CD4-positive, alpha-beta T cell treated with Interleukin-12 subunit alpha and Interleukin-12 subunit beta, for 1 hour (primary cell): ENCODE measurements around the gene PTPRD.
"Not testable (repeated sequence)": the region's sequence is repeated elsewhere in the genome, so short reads cannot be mapped to it uniquely, and the experiment has no call there.

Experiments
- DNase-seq: peaks from one replicate; pipeline ENCODE4 v3.0.0-alpha.2; 2020

Gene PTPRD

GRCh38 chr9:9426454-9426853 lies 1186.3 kb downstream of the PTPRD start:
- DNase-seq, result not testable (repeated sequence)

GRCh38 chr9:9412241-9412640 lies 1200.6 kb downstream of the PTPRD start:
- DNase-seq, result no peak

GRCh38 chr9:9410736-9411135 lies 1202.1 kb downstream of the PTPRD start:
- no peak for DNase-seq

DNA sequence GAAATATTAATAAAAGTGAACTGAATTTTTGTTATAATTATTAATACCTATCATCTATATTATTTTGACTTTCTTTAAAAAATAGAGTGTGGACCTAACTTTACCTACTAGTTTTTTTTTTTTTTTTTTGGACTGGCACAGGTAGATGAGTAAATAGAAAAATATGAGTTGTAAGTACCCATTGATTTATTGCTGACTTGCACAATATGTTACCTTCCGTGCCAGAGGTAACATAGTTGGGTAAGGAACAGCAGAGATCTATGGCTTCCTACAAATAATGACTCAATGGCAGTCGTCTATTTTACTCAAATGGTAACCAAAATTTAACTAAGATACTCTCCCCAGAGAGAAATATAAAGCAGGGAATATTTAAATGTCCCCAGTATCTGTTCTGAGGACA lies 1212.8 kb downstream of the PTPRD start:
- DNase-seq, result no peak

DNA sequence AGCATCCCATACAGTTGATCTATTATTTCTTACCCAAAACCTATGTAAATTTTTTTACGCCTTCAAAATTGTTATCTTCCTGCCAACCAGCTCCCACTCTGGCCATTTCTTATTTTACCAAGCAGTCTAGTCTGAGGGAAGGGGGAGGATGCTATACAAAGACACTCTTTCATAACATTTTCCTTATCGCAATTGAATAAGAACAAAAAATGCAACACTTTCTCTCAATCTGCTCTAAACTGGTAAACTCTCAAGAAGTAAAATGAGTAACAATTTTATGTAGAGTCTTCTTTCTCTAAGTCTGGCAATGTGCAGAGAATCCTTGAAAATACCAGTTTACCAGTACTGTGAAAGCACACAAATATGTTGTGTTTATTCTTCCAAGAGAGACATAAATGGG lies 1216.3 kb downstream of the PTPRD start:
- DNase-seq, result no peak

GRCh38 chr9:9395539-9395938 lies 1217.3 kb downstream of the PTPRD start:
- DNase-seq, result no peak

- DNase-seq, result no peak
Measured at GRCh38 chr9:9392755-9393154, 1220.0 kb downstream of the PTPRD start.

GRCh38 chr9:9389904-9390303 lies 1222.9 kb downstream of the PTPRD start:
- DNase-seq, result no peak

DNA sequence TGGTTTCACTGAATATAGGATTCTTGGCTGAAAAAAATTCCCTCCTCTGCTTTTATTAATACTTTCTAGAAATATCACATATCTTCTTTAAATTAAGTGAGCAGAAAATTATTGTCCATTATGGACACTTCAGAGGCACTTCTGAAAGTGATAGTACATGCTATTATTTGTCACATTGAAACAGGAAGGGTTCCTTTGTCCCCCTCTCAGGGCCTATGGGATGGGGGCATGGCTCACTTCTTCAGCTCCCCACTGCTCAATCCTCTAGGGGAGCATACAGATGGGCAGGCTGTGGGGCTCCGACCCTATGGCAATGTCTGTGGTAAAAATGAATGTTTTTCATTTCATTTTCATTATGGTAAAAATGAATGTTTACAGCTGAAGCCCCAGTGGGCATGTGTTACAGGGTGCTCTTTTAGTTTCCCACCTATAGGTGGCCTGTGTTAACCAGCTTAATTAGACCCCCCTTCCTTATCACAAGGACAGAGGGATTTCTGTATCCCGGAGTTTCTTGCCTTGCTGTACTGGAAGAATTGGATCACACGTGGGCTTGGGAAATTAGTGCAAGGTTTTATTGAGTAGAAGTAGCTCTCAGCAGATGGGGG lies 1225.2 kb downstream of the PTPRD start:
- no peak for DNase-seq

GRCh38 chr9:9362332-9362731 lies 1250.5 kb downstream of the PTPRD start:
- DNase-seq, result no peak

- no peak for DNase-seq
Measured at GRCh38 chr9:9352877-9353481, 1259.8 kb downstream of the PTPRD start.

DNA sequence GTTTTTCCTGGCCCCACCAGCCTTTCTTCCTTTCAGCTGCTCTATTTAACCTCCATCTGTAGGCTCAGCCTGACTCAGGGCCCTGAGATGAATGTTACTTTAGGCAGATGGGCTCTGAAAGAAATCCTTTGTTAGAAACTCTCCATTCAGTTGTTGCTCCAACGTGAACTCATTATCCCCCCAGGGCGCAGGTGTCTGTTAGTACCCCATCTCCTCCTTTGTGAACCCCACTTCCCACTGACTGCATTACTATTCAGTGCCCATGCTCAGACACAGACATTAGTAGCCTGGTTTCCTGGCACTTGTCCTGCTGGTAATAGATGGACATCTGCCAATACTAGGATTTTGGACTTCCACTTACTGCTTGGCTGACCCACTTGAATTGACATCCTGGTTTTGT lies 1271.6 kb downstream of the PTPRD start:
- no peak for DNase-seq

DNA sequence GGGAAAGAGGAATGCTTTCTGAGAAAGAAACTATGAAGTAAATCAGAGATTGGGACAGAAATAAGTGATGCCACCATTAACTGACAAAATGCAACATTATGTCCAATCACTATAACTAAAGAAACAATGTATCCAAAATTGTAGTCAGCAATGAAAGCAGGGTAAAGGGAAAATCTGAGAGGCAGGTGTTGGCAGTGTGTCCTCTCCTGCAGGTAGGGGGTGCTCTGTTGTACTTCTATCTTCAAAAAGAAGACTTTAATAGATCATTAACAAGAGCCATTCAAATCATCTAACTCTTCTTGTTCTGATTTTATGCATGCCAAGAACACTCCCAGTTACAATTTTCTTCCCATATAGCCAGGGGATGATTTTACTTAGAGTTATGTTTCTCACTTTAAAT lies 1275.7 kb downstream of the PTPRD start:
- no peak for DNase-seq

GRCh38 chr9:9326749-9327148 lies 1286.1 kb downstream of the PTPRD start:
- no peak for DNase-seq

DNA sequence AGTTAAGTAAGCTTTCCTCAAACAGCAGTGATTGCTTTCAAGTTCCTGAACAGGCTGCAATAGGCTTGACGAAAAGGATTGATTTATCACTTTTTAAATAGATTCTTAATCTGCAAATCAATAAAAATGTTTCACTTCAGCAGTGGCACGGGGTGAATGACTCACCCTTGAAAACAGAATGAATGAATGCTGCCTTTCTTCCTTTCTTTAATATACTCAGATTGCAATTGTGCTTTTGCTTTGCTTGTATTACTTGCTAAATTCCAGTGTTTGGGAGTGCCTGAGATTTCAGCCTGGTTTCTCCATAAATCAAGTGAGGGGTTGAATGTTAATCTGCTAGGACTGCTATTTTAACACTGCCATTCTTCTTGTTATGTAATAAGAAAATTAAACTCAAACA lies 1293.8 kb downstream of the PTPRD start:
- DNase-seq, result no peak

DNA sequence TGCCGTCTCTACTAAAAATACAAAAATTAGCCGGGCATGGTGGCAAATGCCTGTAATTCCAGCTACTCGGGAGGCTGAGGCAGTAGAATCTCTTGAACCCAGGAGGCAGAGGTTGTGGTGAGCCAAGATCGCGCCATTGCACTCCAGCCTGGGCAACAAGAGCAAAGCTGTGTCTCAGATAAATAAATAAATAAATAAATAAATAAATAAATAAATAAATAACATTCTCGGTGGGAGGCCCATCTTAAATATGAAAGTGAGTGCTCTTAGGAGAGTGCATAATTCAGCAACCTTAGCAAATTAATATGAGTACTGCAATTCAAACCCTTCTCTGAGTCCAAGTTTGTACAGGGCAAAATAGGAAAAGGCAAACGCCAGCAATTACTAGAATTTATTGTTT lies 1302.1 kb downstream of the PTPRD start:
- not testable (repeated sequence) for DNase-seq

DNA sequence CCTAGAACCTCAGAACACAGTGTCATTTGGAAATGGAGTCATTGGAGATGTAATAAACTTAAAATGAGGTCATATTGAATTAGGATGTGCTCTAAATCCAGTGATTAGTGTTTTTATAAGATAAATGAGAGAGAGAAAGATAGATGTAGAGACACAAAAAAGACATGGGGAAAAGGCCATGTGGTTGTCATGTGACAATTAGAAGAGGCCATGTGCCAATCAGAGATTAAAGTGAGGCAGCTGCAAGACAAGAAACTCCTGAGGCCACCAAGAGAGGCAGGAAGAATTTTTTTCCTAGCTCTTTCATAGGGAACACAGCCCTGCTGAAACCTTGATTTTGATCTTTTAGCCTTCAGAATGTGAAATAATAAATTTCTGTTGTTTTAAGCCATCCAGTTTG lies 1307.2 kb downstream of the PTPRD start:
- DNase-seq, result no peak

DNA sequence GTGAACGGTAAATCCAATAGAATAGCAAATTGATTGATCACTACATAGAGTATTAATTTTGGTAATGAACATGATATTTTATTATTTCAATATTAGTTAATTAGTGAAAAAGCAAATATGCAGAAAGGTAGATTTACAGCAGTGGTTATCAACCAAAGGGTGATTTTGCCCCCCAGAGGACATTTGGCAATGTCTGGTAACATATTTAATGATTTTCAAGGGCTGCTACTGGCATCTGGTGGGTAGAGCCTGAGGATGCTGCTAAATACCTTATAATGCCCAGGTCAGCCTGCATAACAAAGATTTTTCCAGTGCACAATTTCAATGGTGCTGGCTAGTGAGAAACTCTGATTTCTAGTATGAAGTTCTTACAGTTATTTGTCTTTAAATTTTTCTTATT lies 1313.7 kb downstream of the PTPRD start:
- no peak for DNase-seq

- DNase-seq, result no peak
Measured at GRCh38 chr9:9286001-9286400, 1326.8 kb downstream of the PTPRD start.

GRCh38 chr9:9284201-9284600 lies 1328.6 kb downstream of the PTPRD start:
- DNase-seq, result no peak

GRCh38 chr9:9283159-9283986 lies 1329.4 kb downstream of the PTPRD start:
- no peak for DNase-seq

- DNase-seq, result no peak
Measured at GRCh38 chr9:9275601-9276000, 1337.2 kb downstream of the PTPRD start.

GRCh38 chr9:9257999-9258498 lies 1354.8 kb downstream of the PTPRD start:
- DNase-seq, result no peak

GRCh38 chr9:9246726-9247125 lies 1366.1 kb downstream of the PTPRD start:
- no peak for DNase-seq
